ENCODE measurements around the gene RFFL.

RFFL gene

GRCh38 chr17:34988644-34989043, 74.9 kb downstream of the RFFL start:
- 93% methylated on average over 2 of the region's 2 CpGs for WGBS
- Histone ChIP-seq H3K36me3 (ENCODE audit: insufficient read depth, low read length) (peaks cover 95% of the 10 kb centered on the region), H3K27me3 (ENCODE audit: insufficient read depth, low read length) (no peaks in the 10 kb centered on the region), H3K9me3 (ENCODE audit: insufficient read depth, low read depth, low read length) (no peaks in the 10 kb centered on the region), H3K4me1 (ENCODE audit: insufficient read depth, low read length) (no peaks in the 10 kb centered on the region), H3K27ac (ENCODE audit: low read depth, low read length) (no peak overlapping the region), H3K4me3 (ENCODE audit: low read length) (no peak overlapping the region), H3K9ac (ENCODE audit: low read depth, low read length) (no peak overlapping the region)

GRCh38 chr17:34987232-34987631, 76.3 kb downstream of the RFFL start:
- H3K36me3 ChIP-seq (ENCODE audit: insufficient read depth, low read length), result peaks cover 90% of the 10 kb centered on the region

GRCh38 chr17:34981538-34982241, 81.8 kb downstream of the RFFL start:
- 73% methylated on average over 8 of the region's 8 CpGs for WGBS
- H3K27ac ChIP-seq (ENCODE audit: low read depth, low read length), result peak overlapping the region; percentile 97; the same call in 1 of the 2 replicates

More at GRCh38 chr17:34987232-34987631, 76.3 kb downstream of the RFFL start:
- Histone ChIP-seq H3K27me3 (ENCODE audit: insufficient read depth, low read length) (no peaks in the 10 kb centered on the region), H3K4me1 (ENCODE audit: insufficient read depth, low read length) (peaks cover 6% of the 10 kb centered on the region; the same call in 1 of the 2 replicates), H3K4me3 (ENCODE audit: low read length) (no peak overlapping the region), H3K9me3 (ENCODE audit: insufficient read depth, low read depth, low read length) (no peaks in the 10 kb centered on the region), H3K9ac (ENCODE audit: low read depth, low read length) (no peak overlapping the region), H3K27ac (ENCODE audit: low read depth, low read length) (no peak overlapping the region)
- 95% methylated on average over 2 of the region's 2 CpGs for WGBS

GRCh38 chr17:34980681-34981537, 82.6 kb downstream of the RFFL start:
- peak overlapping the region; percentile 97 for H3K27ac ChIP-seq (ENCODE audit: low read depth, low read length)
- peaks cover 26% of the 10 kb centered on the region; the same call in 1 of the 2 replicates for H3K4me1 ChIP-seq (ENCODE audit: insufficient read depth, low read length)
- H3K4me3 ChIP-seq (ENCODE audit: low read length), result peak overlapping the region; percentile 86
- peak overlapping the region; percentile 99 for H3K9ac ChIP-seq (ENCODE audit: low read depth, low read length)
- WGBS, result under 1% methylated on average over 66 of the region's 69 CpGs
- H3K9me3 ChIP-seq (ENCODE audit: insufficient read depth, low read depth, low read length), result no peaks in the 10 kb centered on the region
- H3K36me3 ChIP-seq (ENCODE audit: insufficient read depth, low read length), result peaks cover 30% of the 10 kb centered on the region
- H3K27me3 ChIP-seq (ENCODE audit: insufficient read depth, low read length), result no peaks in the 10 kb centered on the region

More at GRCh38 chr17:34981538-34982241, 81.8 kb downstream of the RFFL start:
- Histone ChIP-seq H3K27me3 (ENCODE audit: insufficient read depth, low read length) (no peaks in the 10 kb centered on the region), H3K9me3 (ENCODE audit: insufficient read depth, low read depth, low read length) (no peaks in the 10 kb centered on the region), H3K36me3 (ENCODE audit: insufficient read depth, low read length) (peaks cover 37% of the 10 kb centered on the region), H3K9ac (ENCODE audit: low read depth, low read length) (peak overlapping the region; percentile 99), H3K4me1 (ENCODE audit: insufficient read depth, low read length) (peaks cover 26% of the 10 kb centered on the region; the same call in 1 of the 2 replicates), H3K4me3 (ENCODE audit: low read length) (peak overlapping the region; percentile 86)

- Histone ChIP-seq H3K36me3 (ENCODE audit: insufficient read depth, low read length) (peaks cover 24% of the 10 kb centered on the region), H3K9me3 (ENCODE audit: insufficient read depth, low read depth, low read length) (no peaks in the 10 kb centered on the region), H3K27me3 (ENCODE audit: insufficient read depth, low read length) (no peaks in the 10 kb centered on the region), H3K27ac (ENCODE audit: low read depth, low read length) (peak within 1 kb of the TSS; percentile 97), H3K4me1 (ENCODE audit: insufficient read depth, low read length) (peaks cover 26% of the 10 kb centered on the region; the same call in 1 of the 2 replicates), H3K4me3 (ENCODE audit: low read length) (peak within 1 kb of the TSS; percentile 86), H3K9ac (ENCODE audit: low read depth, low read length) (peak within 1 kb of the TSS; percentile 99)
- WGBS, result under 1% methylated on average over 39 of the region's 39 CpGs
Measured at GRCh38 chr17:34980353-34980680, 83.2 kb downstream of the RFFL start, which contains the start of gene LIG3. LIG3 (plus strand) TSS chr17:34980512; CDS start chr17:34983006, 2,494 bp downstream.

GRCh38 chr17:34979650-34980352, 83.7 kb downstream of the RFFL start:
- H3K36me3 ChIP-seq (ENCODE audit: insufficient read depth, low read length), result peaks cover 19% of the 10 kb centered on the region
- no peaks in the 10 kb centered on the region for H3K9me3 ChIP-seq (ENCODE audit: insufficient read depth, low read depth, low read length)
- peaks cover 26% of the 10 kb centered on the region; the same call in 1 of the 2 replicates for H3K4me1 ChIP-seq (ENCODE audit: insufficient read depth, low read length)
- peak overlapping the region; percentile 97 for H3K27ac ChIP-seq (ENCODE audit: low read depth, low read length)
- WGBS, result 21% methylated on average over 14 of the region's 15 CpGs
- peak overlapping the region; percentile 86 for H3K4me3 ChIP-seq (ENCODE audit: low read length)
- peak overlapping the region; percentile 99 for H3K9ac ChIP-seq (ENCODE audit: low read depth, low read length)
- H3K27me3 ChIP-seq (ENCODE audit: insufficient read depth, low read length), result no peaks in the 10 kb centered on the region

GRCh38 chr17:34979153-34979552, 84.4 kb downstream of the RFFL start:
- Histone ChIP-seq H3K27me3 (ENCODE audit: insufficient read depth, low read length) (no peaks in the 10 kb centered on the region), H3K27ac (ENCODE audit: low read depth, low read length) (no peak overlapping the region), H3K9me3 (ENCODE audit: insufficient read depth, low read depth, low read length) (no peaks in the 10 kb centered on the region), H3K9ac (ENCODE audit: low read depth, low read length) (peak overlapping the region; percentile 99; the same call in 1 of the 2 replicates), H3K36me3 (ENCODE audit: insufficient read depth, low read length) (peaks cover 13% of the 10 kb centered on the region), H3K4me3 (ENCODE audit: low read length) (peak overlapping the region; percentile 86; the same call in 1 of the 2 replicates), H3K4me1 (ENCODE audit: insufficient read depth, low read length) (peaks cover 26% of the 10 kb centered on the region; the same call in 1 of the 2 replicates)
- 87% methylated on average over 7 of the region's 7 CpGs for WGBS

- Histone ChIP-seq H3K4me1 (ENCODE audit: insufficient read depth, low read length) (peaks cover 10% of the 10 kb centered on the region; the same call in 1 of the 2 replicates), H3K36me3 (ENCODE audit: insufficient read depth, low read length) (no peaks in the 10 kb centered on the region), H3K9ac (ENCODE audit: low read depth, low read length) (no peak overlapping the region), H3K9me3 (ENCODE audit: insufficient read depth, low read depth, low read length) (no peaks in the 10 kb centered on the region), H3K4me3 (ENCODE audit: low read length) (no peak overlapping the region), H3K27me3 (ENCODE audit: insufficient read depth, low read length) (no peaks in the 10 kb centered on the region), H3K27ac (ENCODE audit: low read depth, low read length) (no peak overlapping the region)
- 87% methylated on average over 3 of the region's 3 CpGs for WGBS
Measured at GRCh38 chr17:34974794-34975785, 88.4 kb downstream of the RFFL start.

GRCh38 chr17:34974179-34974578, 89.3 kb downstream of the RFFL start:
- WGBS, result 83% methylated on average over 1 of the region's 2 CpGs
- H3K27me3 ChIP-seq (ENCODE audit: insufficient read depth, low read length), result no peaks in the 10 kb centered on the region
- no peak overlapping the region for H3K4me3 ChIP-seq (ENCODE audit: low read length)
- H3K9me3 ChIP-seq (ENCODE audit: insufficient read depth, low read depth, low read length), result no peaks in the 10 kb centered on the region
- peaks cover 2% of the 10 kb centered on the region; the same call in 1 of the 2 replicates for H3K4me1 ChIP-seq (ENCODE audit: insufficient read depth, low read length)
- no peaks in the 10 kb centered on the region; the same call in 1 of the 2 replicates for H3K36me3 ChIP-seq (ENCODE audit: insufficient read depth, low read length)
- no peak overlapping the region for H3K9ac ChIP-seq (ENCODE audit: low read depth, low read length)
- H3K27ac ChIP-seq (ENCODE audit: low read depth, low read length), result no peak overlapping the region

Measured in HUES64 (cell line).